AG09309 (cell line): ENCODE results near the gene TGM4.

Experiments used
- DNase-seq: peaks from one replicate; pipeline ENCODE4 v3.0.0-alpha.2; 2010; ENCODE audit warnings: low read depth
- H3K4me3 ChIP-seq: 2 replicates; pipeline ENCODE4 v1.5.1; 2011; ENCODE audit warnings: mild to moderate bottlenecking, low read depth, low read length, moderate library complexity; ENCODE audit not compliant: control insufficient read depth
- TF ChIP-seq, protein P1 (sequence below): IDR thresholded peaks from 2 replicates; pipeline ENCODE4 v1.5.1; 2011; ENCODE audit warnings: mild to moderate bottlenecking, low read depth, low read length, inconsistent platforms; ENCODE audit not compliant: insufficient read depth, control insufficient read depth; ENCODE audit errors: missing control alignments

TGM4 gene

GRCh38 chr3:44918087-44918486 lies 43.7 kb downstream of the TGM4 start:
- no peak overlapping the region for H3K4me3 ChIP-seq
- TF ChIP-seq, protein P1, sequence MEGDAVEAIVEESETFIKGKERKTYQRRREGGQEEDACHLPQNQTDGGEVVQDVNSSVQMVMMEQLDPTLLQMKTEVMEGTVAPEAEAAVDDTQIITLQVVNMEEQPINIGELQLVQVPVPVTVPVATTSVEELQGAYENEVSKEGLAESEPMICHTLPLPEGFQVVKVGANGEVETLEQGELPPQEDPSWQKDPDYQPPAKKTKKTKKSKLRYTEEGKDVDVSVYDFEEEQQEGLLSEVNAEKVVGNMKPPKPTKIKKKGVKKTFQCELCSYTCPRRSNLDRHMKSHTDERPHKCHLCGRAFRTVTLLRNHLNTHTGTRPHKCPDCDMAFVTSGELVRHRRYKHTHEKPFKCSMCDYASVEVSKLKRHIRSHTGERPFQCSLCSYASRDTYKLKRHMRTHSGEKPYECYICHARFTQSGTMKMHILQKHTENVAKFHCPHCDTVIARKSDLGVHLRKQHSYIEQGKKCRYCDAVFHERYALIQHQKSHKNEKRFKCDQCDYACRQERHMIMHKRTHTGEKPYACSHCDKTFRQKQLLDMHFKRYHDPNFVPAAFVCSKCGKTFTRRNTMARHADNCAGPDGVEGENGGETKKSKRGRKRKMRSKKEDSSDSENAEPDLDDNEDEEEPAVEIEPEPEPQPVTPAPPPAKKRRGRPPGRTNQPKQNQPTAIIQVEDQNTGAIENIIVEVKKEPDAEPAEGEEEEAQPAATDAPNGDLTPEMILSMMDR = no peak
- DNase-seq = no peak

GRCh38 chr3:44918581-44918980 lies 44.2 kb downstream of the TGM4 start:
- no peak overlapping the region for H3K4me3 ChIP-seq
- TF ChIP-seq, protein P1 = no peak
- no peak for DNase-seq

GRCh38 chr3:44920081-44920480 lies 45.7 kb downstream of the TGM4 start:
- TF ChIP-seq, protein P1 = no peak
- no peak for DNase-seq
- no peak overlapping the region for H3K4me3 ChIP-seq

DNA sequence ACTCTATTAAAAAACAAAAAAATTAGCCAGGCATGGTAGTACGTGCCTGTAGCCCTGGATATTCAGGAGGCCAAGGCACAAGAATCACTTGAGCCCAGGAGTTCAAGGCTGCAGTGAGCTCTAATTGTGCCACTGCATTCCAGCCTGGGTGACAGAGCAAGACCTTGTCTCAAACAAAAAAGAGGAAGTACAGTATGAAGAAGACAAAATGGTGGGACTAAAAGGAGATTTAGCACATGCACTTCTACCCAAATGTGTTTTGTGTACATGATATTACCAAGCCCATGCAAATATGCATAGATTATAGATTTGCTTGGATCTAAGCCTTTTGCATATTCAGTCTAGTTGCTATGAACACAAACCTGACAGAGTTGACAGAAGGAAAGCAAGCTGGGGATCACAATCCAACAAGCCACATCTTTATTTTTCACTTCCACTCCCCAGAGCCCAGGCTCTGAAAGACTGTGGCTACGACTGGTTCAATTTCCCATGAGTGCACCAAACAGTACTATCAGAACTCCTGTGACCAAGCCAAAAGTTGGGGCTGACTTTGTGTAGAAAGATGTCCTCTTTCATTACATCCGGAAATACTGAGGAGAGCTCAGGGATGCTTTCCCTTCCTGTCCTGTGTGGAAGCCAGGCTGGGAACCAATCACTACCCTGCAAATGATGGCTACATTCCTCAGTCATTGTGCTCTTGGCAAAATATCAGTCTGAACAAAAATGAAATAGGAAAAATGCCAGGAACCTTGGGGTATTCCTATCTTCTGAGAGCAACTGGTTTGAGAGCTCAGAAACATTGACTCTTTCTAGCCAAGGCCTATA lies 49.4 kb downstream of the TGM4 start:
- no peak for DNase-seq

GRCh38 chr3:44924457-44925084 lies 50.2 kb downstream of the TGM4 start:
- no peak overlapping the region for H3K4me3 ChIP-seq
- TF ChIP-seq, protein P1 = peak; percentile 11
- no peak for DNase-seq

More for the DNA sequence above, 49.4 kb downstream of the TGM4 start:
- TF ChIP-seq, protein P1 = no peak
- H3K4me3 ChIP-seq = no peak overlapping the region

DNA sequence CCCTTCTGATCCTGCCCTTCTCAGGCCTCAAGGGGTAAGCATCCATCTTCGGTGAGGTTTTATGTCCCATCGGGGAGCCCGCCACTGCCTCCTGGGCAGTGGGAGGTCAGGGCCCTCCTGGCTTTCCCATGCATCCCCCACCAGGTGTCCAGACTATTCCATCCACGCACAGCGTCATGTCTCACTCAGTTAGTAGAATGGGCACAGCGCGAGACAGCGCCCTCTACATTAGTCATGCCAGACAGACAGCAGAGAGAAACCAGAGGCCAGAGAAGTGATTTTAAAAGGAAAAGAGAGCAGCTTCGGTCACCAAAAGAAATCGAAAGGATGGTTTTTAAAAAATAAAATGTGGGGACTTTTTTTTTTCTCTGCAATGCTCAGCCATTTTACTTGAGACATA lies 51.8 kb downstream of the TGM4 start:
- DNase-seq = no peak
- TF ChIP-seq, protein P1 = no peak
- no peak overlapping the region for H3K4me3 ChIP-seq
